ENCODE results near the gene LHPP.

LHPP gene

GRCh38 chr10:124619802-124620490, 158.3 kb downstream of the LHPP start:
- no peaks in the 10 kb centered on the region for H3K9me3 ChIP-seq (ENCODE audit: low read depth, low read length)
- no peaks in the 10 kb centered on the region for H3K36me3 ChIP-seq (ENCODE audit: insufficient read depth, low read length)
- no peak overlapping the region for H3K27ac ChIP-seq
- H3K4me3 ChIP-seq = no peak overlapping the region
- H3K9ac ChIP-seq (ENCODE audit: insufficient read length) = no peak overlapping the region
- no peak for DNase-seq (ENCODE audit: low read depth, low spot score)
- TF ChIP-seq POLR2AphosphoS5 (IDR thresholded peaks at IDR 0.05; ENCODE audit: borderline replicate concordance, low read depth, low read length) (no peak), FOXP2 (optimal IDR thresholded peaks at IDR 0.05; ENCODE audit: control extremely low read depth, extremely low read length, insufficient read depth) (no peak), EZH2 (IDR thresholded peaks at IDR 0.05) (no peak)

GRCh38 chr10:124621637-124622036, 160.0 kb downstream of the LHPP start:
- Histone ChIP-seq H3K36me3 (ENCODE audit: insufficient read depth, low read length) (no peaks in the 10 kb centered on the region), H3K4me3 (no peak overlapping the region), H3K9me3 (ENCODE audit: low read depth, low read length) (no peaks in the 10 kb centered on the region), H3K27ac (no peak overlapping the region), H3K9ac (ENCODE audit: insufficient read length) (no peak overlapping the region)
- no peak for DNase-seq (ENCODE audit: low read depth, low spot score)
- TF ChIP-seq POLR2AphosphoS5 (IDR thresholded peaks at IDR 0.05; ENCODE audit: borderline replicate concordance, low read depth, low read length) (no peak), FOXP2 (optimal IDR thresholded peaks at IDR 0.05; ENCODE audit: control extremely low read depth, extremely low read length, insufficient read depth) (no peak), EZH2 (IDR thresholded peaks at IDR 0.05) (no peak)

GRCh38 chr10:124622158-124622557, 160.5 kb downstream of the LHPP start:
- no peaks in the 10 kb centered on the region for H3K36me3 ChIP-seq (ENCODE audit: insufficient read depth, low read length)
- DNase-seq (ENCODE audit: low read depth, low spot score) = no peak
- H3K27ac ChIP-seq = no peak overlapping the region
- TF ChIP-seq POLR2AphosphoS5 (IDR thresholded peaks at IDR 0.05; ENCODE audit: borderline replicate concordance, low read depth, low read length) = no peak
- no peak for TF ChIP-seq EZH2 (IDR thresholded peaks at IDR 0.05)
- TF ChIP-seq FOXP2 (optimal IDR thresholded peaks at IDR 0.05; ENCODE audit: control extremely low read depth, extremely low read length, insufficient read depth) = no peak
- no peak overlapping the region for H3K9ac ChIP-seq (ENCODE audit: insufficient read length)
- H3K9me3 ChIP-seq (ENCODE audit: low read depth, low read length) = no peaks in the 10 kb centered on the region
- H3K4me3 ChIP-seq = no peak overlapping the region

- Histone ChIP-seq H3K4me3 (no peak overlapping the region), H3K9me3 (ENCODE audit: low read depth, low read length) (no peaks in the 10 kb centered on the region), H3K27ac (no peak overlapping the region), H3K9ac (ENCODE audit: insufficient read length) (no peak overlapping the region), H3K36me3 (ENCODE audit: insufficient read depth, low read length) (no peaks in the 10 kb centered on the region)
- no peak for TF ChIP-seq EZH2 (IDR thresholded peaks at IDR 0.05)
- no peak for TF ChIP-seq POLR2AphosphoS5 (IDR thresholded peaks at IDR 0.05; ENCODE audit: borderline replicate concordance, low read depth, low read length)
- TF ChIP-seq FOXP2 (optimal IDR thresholded peaks at IDR 0.05; ENCODE audit: control extremely low read depth, extremely low read length, insufficient read depth) = no peak
- no peak for DNase-seq (ENCODE audit: low read depth, low spot score)
Measured at GRCh38 chr10:124622866-124623536, 161.4 kb downstream of the LHPP start.

GRCh38 chr10:124624006-124624405, 162.4 kb downstream of the LHPP start:
- DNase-seq (ENCODE audit: low read depth, low spot score) = no peak
- H3K4me3 ChIP-seq = no peak overlapping the region
- H3K27ac ChIP-seq = no peak overlapping the region
- no peaks in the 10 kb centered on the region for H3K9me3 ChIP-seq (ENCODE audit: low read depth, low read length)
- TF ChIP-seq POLR2AphosphoS5 (IDR thresholded peaks at IDR 0.05; ENCODE audit: borderline replicate concordance, low read depth, low read length) (no peak), FOXP2 (optimal IDR thresholded peaks at IDR 0.05; ENCODE audit: control extremely low read depth, extremely low read length, insufficient read depth) (no peak), EZH2 (IDR thresholded peaks at IDR 0.05) (no peak)
- no peak overlapping the region for H3K9ac ChIP-seq (ENCODE audit: insufficient read length)
- no peaks in the 10 kb centered on the region for H3K36me3 ChIP-seq (ENCODE audit: insufficient read depth, low read length)

GRCh38 chr10:124624466-124624865, 162.8 kb downstream of the LHPP start:
- Histone ChIP-seq H3K9ac (ENCODE audit: insufficient read length) (no peak overlapping the region), H3K4me3 (no peak overlapping the region), H3K9me3 (ENCODE audit: low read depth, low read length) (no peaks in the 10 kb centered on the region), H3K36me3 (ENCODE audit: insufficient read depth, low read length) (no peaks in the 10 kb centered on the region), H3K27ac (no peak overlapping the region)
- TF ChIP-seq POLR2AphosphoS5 (IDR thresholded peaks at IDR 0.05; ENCODE audit: borderline replicate concordance, low read depth, low read length) (no peak), EZH2 (IDR thresholded peaks at IDR 0.05) (no peak), FOXP2 (optimal IDR thresholded peaks at IDR 0.05; ENCODE audit: control extremely low read depth, extremely low read length, insufficient read depth) (no peak)
- DNase-seq (ENCODE audit: low read depth, low spot score) = no peak

- Histone ChIP-seq H3K36me3 (ENCODE audit: insufficient read depth, low read length) (no peaks in the 10 kb centered on the region), H3K27ac (no peak overlapping the region), H3K9ac (ENCODE audit: insufficient read length) (no peak overlapping the region), H3K9me3 (ENCODE audit: low read depth, low read length) (no peaks in the 10 kb centered on the region), H3K4me3 (no peak overlapping the region)
- TF ChIP-seq POLR2AphosphoS5 (IDR thresholded peaks at IDR 0.05; ENCODE audit: borderline replicate concordance, low read depth, low read length) = no peak
- TF ChIP-seq FOXP2 (optimal IDR thresholded peaks at IDR 0.05; ENCODE audit: control extremely low read depth, extremely low read length, insufficient read depth) = no peak
- TF ChIP-seq EZH2 (IDR thresholded peaks at IDR 0.05) = no peak
- DNase-seq (ENCODE audit: low read depth, low spot score) = no peak
Measured at GRCh38 chr10:124624895-124625294, 163.3 kb downstream of the LHPP start.

- H3K36me3 ChIP-seq (ENCODE audit: insufficient read depth, low read length) = no peaks in the 10 kb centered on the region
- no peak overlapping the region for H3K4me3 ChIP-seq
Measured at GRCh38 chr10:124625831-124626238, 164.2 kb downstream of the LHPP start.

More at GRCh38 chr10:124625831-124626238, 164.2 kb downstream of the LHPP start:
- TF ChIP-seq FOXP2 (optimal IDR thresholded peaks at IDR 0.05; ENCODE audit: control extremely low read depth, extremely low read length, insufficient read depth) = no peak
- no peak for TF ChIP-seq EZH2 (IDR thresholded peaks at IDR 0.05)
- no peak for TF ChIP-seq POLR2AphosphoS5 (IDR thresholded peaks at IDR 0.05; ENCODE audit: borderline replicate concordance, low read depth, low read length)
- no peak overlapping the region for H3K9ac ChIP-seq (ENCODE audit: insufficient read length)
- no peak for DNase-seq (ENCODE audit: low read depth, low spot score)
- H3K9me3 ChIP-seq (ENCODE audit: low read depth, low read length) = no peaks in the 10 kb centered on the region
- H3K27ac ChIP-seq = no peak overlapping the region

All from SK-N-MC (cell line).